HG03457 (cell line): ENCODE data around the gene ARL6IP6.

Experiments used
- ATAC-seq: cut with Tn5 transposase; IDR thresholded peaks from one replicate; pipeline ENCODE4 v1.9.1; 2021; ENCODE audit warnings: moderate number of reproducible peaks; ENCODE audit not compliant: unreplicated experiment

The ARL6IP6 gene

GRCh38 chr2:152718076-152718908, at the start of gene ARL6IP6:
Gene ARL6IP6, plus strand, starts transcription at chr2:152718620. Its CDS starts 5 bp downstream, at chr2:152718625.
- peak; percentile 59 for ATAC-seq

GRCh38 chr2:152674334-152674733, 44.1 kb upstream of the ARL6IP6 start:
- no peak for ATAC-seq

GRCh38 chr2:152676461-152676860, 42.0 kb upstream of the ARL6IP6 start:
- ATAC-seq: no peak

GRCh38 chr2:152678808-152679207, 39.6 kb upstream of the ARL6IP6 start:
- ATAC-seq: no peak

GRCh38 chr2:152682663-152683062, 35.8 kb upstream of the ARL6IP6 start:
- ATAC-seq: no peak

GRCh38 chr2:152683400-152683799, 35.0 kb upstream of the ARL6IP6 start:
- no peak for ATAC-seq

- no peak for ATAC-seq
These were observed 32.1 kb upstream of the ARL6IP6 start for GRCh38 chr2:152686321-152686720.

GRCh38 chr2:152693033-152693432, 25.4 kb upstream of the ARL6IP6 start:
- peak; percentile 80 for ATAC-seq

- peak; percentile 55 for ATAC-seq
These were observed 24.2 kb upstream of the ARL6IP6 start for GRCh38 chr2:152694161-152694661.

- ATAC-seq: no peak
These were observed 22.7 kb upstream of the ARL6IP6 start for GRCh38 chr2:152695763-152696162.

- no peak for ATAC-seq
These were observed 21.9 kb upstream of the ARL6IP6 start for GRCh38 chr2:152696476-152696875.

GRCh38 chr2:152701198-152701597, 17.2 kb upstream of the ARL6IP6 start:
- no peak for ATAC-seq

GRCh38 chr2:152706477-152707021, 11.9 kb upstream of the ARL6IP6 start:
- no peak for ATAC-seq

- no peak for ATAC-seq
These were observed 9.7 kb upstream of the ARL6IP6 start for GRCh38 chr2:152708742-152709141.

- ATAC-seq: no peak
These were observed 7.7 kb upstream of the ARL6IP6 start for GRCh38 chr2:152710713-152711112.

- ATAC-seq: no peak
These were observed 3.3 kb upstream of the ARL6IP6 start for GRCh38 chr2:152715112-152715511.

- no peak for ATAC-seq
These were observed 2.5 kb upstream of the ARL6IP6 start for GRCh38 chr2:152715854-152716428.

- no peak for ATAC-seq
These were observed 1.6 kb upstream of the ARL6IP6 start for GRCh38 chr2:152716805-152717227.

GRCh38 chr2:152717228-152718075, 968 bp upstream of the ARL6IP6 start, which contains the start of gene PRPF40A:
Gene PRPF40A, minus strand, starts transcription at chr2:152717461. Its CDS starts 22 bp downstream, at chr2:152717439.
- ATAC-seq: peak; percentile 65

- ATAC-seq: peak; percentile 22
These were observed 657 bp downstream of the ARL6IP6 start for GRCh38 chr2:152718909-152719645.
